IPS-18c (cell line): ENCODE data around the gene ASPSCR1.
A peak's percentile ranks its signal among the peaks of the same experiment; 100 is the strongest.

ENCODE experiments used
- H3K4me3 ChIP-seq: 2 replicates; pipeline ENCODE4 v1.7.0; 2013; ENCODE audit warnings: low read depth, mild to moderate bottlenecking, low read length, moderate library complexity; ENCODE audit not compliant: insufficient read depth
- H3K9me3 ChIP-seq: one replicate; pipeline ENCODE4 v1.6.1; 2013; ENCODE audit warnings: mild to moderate bottlenecking, low read length, moderate library complexity; ENCODE audit not compliant: control insufficient read depth, insufficient read depth

ASPSCR1 gene

DNA sequence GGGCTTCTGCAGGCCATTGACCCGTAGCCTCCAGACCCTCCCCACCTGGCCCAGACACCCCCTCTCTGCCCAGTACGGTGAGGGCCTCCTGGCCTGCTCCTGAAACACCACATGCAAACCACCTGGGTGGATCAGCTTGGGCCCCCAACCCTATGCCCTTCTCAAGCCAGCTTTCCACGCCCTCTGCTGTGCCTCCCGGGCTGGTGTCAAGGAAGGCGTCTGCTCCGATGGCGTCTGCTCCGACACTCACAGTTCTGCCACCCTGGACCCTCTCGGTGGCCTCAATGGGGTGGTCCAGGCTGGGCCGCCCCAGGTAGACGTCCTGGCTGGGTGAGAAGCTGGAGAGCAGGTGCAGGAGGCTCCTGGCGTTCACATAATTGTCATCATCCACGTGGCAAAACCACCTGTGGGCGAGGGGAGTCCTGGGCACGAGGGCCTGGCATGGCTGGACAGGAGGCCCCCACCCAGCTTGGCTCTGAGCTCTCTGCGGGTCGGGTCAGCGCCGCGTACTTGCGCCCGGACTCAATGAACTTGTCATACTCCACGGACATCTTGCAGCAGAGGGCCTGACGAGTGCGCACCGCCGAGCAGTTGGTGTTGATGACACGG is 72.8 kb downstream of the ASPSCR1 start:
- Histone ChIP-seq H3K9me3 (peaks cover 2% of the 10 kb centered on the region), H3K4me3 (peak overlapping the region; percentile 59; the same call in 1 of the 2 replicates)

DNA sequence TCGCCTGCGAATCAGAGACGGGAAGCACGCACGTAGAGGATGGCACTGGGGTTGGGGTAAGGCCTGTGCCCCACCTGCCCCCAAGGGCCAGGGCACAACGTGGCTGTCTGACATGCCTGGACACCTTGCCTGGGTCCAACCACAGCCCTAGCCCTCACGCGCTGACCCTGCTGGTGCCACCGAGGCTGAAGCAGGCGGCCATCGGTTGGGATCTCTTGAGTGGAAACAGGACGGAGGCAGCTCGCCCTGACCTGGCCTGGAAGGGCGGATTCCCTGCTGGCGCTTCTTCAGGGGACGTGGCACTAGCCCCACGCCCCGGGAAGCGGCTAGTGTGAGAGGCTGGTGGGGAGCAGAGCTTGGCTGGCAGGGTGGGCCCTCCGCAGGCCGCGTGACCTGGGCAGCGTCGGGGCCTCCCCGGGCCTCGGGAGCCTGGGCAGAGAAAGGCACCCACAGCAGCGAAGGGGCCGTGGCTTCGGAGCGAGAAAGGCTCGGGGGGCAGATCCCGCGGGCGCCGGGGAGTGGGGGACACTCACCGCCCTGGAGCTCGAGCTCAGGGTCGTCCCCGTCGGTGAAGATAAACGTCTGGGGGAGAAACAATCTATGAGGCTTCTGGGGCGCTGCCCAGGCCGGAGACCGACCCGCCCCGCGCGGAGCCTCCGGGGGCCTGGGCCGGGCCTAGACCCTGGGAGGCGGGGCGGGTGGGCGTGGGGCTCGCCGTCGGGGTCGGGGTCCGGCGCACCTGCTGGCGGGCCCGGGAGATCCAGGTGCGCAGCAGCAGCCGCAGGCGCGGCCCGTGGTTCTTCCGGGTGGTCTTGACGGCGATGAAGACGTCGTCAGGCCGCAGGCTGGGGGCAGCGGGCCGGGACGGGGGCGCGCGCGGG is 73.6 kb downstream of the ASPSCR1 start:
- H3K4me3 ChIP-seq: peak overlapping the region; percentile 59
- H3K9me3 ChIP-seq: peaks cover 2% of the 10 kb centered on the region

DNA sequence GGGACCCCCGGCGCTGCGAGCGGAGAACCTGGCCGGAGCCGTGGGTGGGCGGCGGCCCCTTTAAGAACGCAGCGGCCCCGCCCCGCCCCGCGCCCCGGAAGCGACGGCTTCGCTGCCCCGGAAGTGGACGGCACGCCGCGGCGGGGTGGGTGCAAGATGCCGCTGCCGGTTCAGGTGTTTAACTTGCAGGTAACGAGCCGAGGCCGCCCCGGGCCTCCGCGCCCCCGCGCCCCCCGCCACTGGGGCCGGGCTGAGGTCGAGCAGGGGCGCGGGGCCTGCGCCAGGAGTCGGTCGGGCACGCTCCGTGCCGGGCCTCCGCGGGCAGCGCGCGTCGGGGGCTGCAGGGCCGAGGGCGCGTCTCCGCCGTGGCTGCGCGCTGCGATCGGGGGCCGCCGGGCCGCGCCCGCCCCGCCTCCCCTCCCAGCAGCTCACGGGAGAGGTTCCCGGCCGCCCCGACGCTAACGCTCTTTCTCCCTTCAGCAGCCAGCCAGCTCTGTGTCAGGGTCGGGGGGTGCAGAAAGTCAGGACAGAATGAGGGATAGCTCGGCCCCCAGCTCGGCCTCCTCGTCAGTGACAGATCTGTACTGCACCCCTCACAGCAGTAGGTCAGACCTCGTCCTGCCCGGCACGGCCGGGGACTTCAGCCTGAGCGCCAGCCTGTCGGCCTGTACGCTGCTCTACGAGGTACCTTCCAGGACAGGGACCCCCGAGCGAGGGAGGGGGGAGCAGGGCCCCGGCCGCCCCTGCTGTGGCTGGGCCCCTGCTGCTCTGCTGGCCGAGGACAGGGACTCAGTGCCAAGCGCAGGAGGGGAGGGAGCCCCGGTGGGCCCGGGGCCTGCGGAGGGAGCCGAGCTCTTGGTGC is 74.6 kb downstream of the ASPSCR1 start, which contains the start of the genes GPS1 and RFNG:
Gene GPS1, plus strand, starts transcription at position 123 of the 862 bp plus-strand sequence. Its CDS starts 34 bp downstream, at position 157.
Gene RFNG, minus strand, starts transcription at position 36 of the 862 bp plus-strand sequence. CDS start 45 bp downstream, outside the sequence.
- peak within 1 kb of the TSS; percentile 80 for H3K4me3 ChIP-seq
- H3K9me3 ChIP-seq: peaks cover 2% of the 10 kb centered on the region

DNA sequence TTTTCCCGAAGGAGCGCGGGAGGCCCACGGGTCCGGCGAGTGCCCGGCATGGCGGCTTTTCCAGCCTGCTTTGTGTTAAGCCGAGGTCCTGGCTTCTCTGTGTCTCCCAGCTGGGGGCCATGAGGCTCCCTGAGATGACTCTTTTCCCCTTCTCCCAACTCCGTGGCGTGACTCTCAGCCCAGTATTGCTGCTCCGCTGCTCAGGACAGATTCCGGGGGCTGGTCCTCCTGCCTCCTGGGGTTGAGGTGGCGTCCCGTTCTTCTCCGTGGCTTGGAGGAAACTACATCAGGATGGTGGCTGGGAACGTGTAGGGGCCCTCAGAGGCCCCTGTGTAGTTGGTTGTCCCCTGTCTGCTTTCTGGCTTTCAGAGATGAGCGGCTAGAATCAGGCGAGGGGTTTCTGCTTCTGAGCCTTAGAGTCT is 75.2 kb downstream of the ASPSCR1 start:
- Histone ChIP-seq H3K4me3 (peak overlapping the region; percentile 80), H3K9me3 (peaks cover 2% of the 10 kb centered on the region)

DNA sequence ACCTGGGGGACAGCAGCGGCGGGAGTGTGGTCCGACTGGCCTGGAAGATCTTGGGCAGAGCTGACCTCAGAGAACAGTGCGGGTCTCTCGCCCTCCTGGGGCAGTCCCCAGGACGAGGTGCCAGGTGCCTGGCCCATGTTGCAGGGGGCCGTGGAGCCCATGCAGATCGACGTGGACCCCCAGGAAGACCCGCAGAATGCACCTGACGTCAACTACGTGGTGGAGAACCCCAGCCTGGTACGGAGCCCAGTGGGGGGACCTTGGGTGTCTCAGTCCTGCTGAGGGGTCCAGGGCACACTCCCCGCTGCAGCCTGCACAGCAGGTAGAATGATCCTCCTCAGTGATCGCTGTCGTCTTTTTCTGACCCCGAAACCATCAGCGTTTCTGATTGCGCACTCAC is 75.7 kb downstream of the ASPSCR1 start:
- Histone ChIP-seq H3K4me3 (peak overlapping the region; percentile 80; the same call in 1 of the 2 replicates), H3K9me3 (peaks cover 2% of the 10 kb centered on the region)

DNA sequence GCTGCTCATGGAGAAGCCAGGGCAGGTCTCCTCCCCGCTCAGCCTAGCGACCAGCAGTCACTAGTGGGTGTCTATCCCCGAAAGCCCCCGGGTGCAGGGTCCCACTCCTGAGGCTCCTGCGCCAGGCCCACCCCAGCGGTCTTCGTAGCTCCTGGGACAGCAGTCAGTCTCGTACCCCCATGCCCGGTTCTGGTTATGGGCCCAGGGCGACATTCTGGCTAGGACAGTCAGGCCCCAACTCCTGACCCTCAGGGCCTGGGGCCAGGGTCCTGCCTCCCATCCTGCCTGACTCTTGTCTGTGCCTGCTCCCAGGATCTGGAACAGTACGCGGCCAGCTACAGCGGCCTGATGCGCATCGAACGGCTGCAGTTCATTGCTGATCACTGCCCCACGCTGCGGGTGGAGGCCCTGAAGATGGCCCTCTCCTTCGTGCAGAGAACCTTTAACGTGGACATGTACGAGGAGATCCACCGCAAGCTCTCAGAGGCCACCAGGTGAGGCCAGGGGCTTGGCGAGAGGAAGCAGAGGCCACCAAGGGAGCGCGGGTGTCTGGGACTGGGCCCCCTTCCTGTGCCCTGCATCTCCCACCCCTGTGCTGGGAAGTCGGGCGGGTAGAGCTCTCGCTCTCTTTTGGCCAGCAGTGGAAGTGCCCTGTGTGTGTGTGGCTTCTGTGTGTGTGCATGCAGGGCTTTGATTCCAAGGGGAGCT is 76.3 kb downstream of the ASPSCR1 start:
- no peak overlapping the region for H3K4me3 ChIP-seq
- peaks cover 2% of the 10 kb centered on the region for H3K9me3 ChIP-seq

DNA sequence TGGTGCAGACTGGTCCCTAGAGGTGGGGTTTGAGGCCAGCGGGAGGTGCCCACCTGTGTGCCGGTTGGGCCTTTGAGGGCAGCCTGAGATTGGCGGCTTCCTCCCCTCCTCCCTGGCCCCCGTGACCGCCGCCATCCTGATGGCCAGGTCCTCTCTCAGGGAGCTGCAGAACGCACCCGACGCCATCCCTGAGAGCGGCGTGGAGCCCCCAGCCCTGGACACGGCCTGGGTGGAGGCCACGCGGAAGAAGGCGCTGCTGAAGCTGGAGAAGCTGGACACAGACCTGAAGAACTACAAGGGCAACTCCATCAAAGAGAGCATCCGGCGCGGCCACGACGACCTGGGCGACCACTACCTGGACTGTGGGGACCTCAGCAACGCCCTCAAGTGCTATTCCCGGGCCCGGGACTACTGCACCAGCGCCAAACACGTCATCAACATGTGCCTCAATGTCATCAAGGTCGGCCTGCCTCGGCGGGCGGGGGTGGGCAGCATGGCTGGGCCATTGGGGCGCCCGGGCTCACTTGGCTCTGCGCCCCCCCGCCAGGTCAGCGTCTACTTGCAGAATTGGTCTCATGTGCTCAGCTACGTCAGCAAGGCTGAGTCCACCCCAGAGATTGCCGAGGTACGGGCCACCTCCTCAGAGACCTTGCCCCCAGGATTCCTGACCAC is 77.1 kb downstream of the ASPSCR1 start:
- H3K9me3 ChIP-seq: peaks cover 2% of the 10 kb centered on the region
- no peak overlapping the region for H3K4me3 ChIP-seq

DNA sequence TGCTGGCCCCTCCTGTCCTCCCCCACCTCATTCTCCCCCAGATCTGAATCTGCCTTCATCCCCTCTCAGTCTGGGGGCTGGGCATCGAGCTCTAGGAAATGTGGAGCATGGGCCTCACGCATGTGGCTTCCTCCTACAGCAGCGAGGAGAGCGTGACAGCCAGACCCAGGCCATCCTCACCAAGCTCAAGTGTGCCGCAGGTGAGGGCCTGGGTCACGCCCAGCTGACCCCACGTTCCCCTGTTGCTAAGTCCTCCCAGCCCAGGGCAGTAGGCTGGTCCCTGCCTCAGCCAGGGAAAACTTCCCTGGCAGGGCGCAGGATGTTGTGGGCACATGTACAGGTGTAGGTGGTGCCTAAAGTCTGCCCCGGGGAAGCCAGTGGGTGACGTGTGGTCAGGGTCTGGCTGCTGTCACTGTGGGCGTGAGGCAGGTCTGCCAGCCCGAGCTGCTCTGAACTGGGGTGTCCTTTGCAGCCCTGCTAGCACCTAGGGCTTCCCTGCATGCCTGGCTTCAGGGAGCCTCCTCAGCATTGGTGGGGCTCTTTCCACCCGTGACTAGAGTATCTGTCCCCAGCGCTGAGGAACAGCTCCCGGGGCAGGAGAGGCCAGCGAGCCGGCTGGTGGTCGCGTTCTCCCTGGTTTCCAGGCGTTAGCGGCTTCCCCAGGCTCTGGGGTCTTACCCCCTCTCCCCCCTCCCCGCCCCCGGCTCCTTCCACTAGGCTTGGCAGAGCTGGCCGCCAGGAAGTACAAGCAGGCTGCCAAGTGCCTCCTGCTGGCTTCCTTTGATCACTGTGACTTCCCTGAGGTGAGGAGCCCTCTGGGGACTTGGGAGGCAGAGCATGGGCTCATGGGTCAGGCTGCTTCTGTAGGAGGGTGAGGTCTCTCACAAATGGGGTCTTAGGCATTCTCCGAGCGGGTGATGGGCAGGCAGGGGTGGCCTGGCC is 77.9 kb downstream of the ASPSCR1 start:
- H3K9me3 ChIP-seq: peaks cover 2% of the 10 kb centered on the region

DNA sequence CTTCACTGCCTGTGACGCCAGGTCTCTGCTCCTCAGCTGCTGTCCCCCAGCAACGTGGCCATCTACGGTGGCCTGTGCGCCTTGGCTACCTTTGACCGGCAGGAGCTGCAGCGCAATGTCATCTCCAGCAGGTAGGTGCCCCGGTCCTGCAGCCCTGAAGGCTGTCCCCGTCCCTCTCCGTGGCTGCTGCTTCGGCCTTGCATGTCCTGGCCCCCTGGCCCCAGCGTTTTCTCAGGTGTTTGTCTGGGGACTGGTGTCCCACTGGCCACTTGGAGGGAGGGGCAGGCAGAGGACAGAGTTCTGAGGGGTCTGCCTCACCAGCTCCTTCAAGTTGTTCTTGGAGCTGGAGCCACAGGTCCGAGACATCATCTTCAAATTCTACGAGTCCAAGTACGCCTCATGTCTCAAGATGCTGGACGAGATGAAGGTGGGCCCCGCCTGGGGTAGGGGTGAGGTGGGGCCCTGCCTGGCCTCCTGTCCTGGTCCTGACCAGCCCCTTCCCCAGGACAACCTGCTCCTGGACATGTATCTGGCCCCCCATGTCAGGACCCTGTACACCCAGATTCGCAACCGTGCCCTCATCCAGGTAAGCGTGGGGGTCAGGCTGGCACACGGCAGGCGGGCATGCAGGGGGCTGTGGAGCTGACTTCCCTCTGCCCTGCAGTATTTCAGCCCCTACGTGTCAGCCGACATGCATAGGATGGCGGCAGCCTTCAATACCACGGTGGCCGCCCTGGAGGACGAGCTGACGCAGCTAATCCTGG is 78.7 kb downstream of the ASPSCR1 start:
- Histone ChIP-seq H3K4me3 (no peak overlapping the region), H3K9me3 (peaks cover 2% of the 10 kb centered on the region)

More for the DNA sequence above, 77.9 kb downstream of the ASPSCR1 start:
- no peak overlapping the region for H3K4me3 ChIP-seq

DNA sequence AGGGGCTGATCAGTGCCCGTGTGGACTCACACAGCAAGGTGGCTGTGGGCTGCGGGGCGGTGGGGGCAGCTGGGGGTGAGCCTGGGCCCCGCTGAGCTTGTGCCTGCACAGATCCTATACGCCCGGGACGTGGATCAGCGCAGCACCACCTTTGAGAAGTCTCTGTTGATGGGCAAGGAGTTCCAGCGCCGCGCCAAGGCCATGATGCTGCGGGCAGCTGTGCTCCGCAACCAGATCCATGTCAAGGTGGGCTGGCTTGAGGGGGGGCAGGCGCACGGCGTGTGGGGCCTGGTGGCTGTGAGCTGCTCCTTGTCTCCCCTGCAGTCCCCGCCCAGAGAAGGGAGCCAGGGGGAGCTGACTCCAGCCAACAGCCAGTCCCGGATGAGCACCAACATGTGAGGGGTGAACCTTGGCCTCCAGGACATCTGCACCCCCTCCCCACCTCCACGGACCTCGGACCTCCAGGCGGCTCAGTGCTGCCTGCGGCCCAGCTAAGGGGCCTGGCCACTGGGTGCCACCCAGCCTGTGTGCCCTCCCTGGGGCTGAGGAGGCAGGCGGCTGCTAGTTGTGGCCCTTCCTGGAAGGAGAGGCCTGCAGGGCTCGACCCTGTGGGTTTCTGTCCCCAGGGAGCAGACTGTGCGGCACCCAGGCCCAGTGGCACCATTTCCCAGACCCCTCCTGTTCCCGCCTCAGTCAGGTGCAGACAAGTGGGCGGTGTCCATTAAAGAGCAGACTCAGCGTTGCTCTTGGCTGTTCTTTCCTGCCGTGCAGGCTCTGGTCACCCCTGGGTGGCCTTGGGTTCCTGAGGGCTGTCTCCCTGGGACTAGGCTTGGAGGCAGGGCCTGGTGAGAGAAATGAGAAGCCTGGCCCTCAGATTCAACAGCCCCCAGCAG is 79.5 kb downstream of the ASPSCR1 start:
- Histone ChIP-seq H3K4me3 (no peak overlapping the region), H3K9me3 (peaks cover 2% of the 10 kb centered on the region)

DNA sequence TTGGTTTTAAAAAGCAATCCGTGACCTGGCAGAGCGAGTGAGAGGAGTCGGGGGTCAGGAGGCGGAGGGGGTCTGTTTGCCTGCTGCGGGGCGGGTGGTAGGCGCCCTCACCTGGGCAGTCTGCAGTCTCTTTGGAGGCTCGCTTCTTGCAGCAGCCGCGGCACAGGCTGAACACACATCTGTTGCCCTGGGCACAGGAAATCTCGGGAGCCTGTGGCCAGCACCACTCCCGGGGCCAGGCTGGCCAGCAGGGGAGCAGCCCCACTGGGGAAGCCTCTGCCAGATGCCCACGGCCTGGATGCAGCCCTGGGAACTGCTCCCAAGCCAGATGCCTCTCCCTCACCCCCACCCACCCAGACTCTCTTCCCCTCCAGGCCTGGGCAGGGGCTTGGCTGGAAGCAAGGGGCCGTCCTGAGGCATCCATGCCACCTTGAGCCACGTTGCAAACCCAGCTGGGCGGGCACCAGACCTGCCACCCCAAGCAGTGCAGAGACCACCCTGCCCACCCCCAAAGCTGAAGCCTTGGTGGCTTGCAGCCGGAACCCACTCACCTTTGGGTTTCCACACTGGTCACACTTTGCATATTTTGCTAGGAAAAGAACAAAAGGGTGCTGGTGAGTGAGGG is 80.9 kb downstream of the ASPSCR1 start:
- Histone ChIP-seq H3K4me3 (no peak overlapping the region), H3K9me3 (peaks cover 2% of the 10 kb centered on the region)

DNA sequence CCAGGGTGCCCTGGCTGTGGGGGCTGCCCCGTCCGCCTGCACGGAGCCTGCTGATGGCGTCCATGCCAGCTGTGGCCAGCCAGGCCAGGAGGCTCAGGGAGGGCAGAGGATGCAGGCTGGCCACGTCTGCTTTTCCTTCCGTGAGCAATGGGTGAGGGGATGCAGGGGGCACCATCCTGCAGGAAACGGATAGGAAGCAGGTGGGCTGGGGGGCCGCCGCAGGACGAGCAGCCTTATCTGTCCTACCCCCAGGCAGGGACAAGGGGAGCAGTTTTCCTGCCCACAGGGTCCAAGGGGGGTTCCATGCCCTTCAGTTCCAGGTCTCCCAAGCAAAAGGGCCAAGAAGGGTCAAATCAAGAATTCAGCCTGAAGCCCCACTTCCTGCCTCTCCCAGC is 81.4 kb downstream of the ASPSCR1 start:
- H3K9me3 ChIP-seq: peaks cover 2% of the 10 kb centered on the region
- no peak overlapping the region for H3K4me3 ChIP-seq

DNA sequence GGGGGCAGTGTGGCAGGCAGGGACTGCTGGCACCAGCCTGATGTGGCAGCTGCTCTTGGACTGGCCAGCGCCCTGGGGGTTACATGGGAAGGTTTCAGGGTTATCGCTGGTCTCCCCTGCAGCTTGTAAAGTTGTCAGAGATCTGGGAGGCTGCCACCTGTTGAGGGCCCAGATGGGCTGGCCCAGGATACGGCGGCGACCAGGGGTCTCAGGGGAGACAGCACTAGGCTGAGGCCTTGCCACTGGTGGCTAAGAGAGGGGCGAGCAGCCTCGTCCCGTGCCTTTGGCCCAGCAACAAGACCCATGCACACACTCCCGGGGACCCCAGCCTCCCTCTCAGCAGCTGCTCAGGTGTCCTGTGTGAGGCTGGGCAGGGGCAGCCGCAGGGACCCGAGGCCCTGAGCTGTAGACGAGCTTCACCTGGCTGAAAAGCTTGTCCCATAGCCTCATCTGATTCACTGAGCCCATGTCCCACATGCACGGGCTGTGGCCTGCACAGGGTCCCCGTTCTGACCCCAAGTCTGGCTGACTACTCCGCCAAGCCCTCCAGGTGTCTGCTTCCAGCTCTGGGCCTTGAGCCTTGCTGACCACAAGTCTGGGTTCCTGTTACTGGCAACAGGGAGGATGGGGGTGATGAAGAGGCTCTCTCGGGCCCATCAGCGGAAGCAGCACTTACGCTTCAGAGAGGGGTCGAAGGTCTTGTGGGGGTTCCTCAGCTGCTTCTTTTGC is 82.0 kb downstream of the ASPSCR1 start:
- H3K9me3 ChIP-seq: peaks cover under 1% of the 10 kb centered on the region
- H3K4me3 ChIP-seq: no peak overlapping the region
